HG02852 (cell line): ENCODE results near the gene TAF12.
"Not testable (repeated sequence)": the region's sequence is repeated elsewhere in the genome, so short reads cannot be mapped to it uniquely, and the experiment has no call there.

Experiments used
- ATAC-seq: cut with Tn5 transposase; IDR thresholded peaks from one replicate; pipeline ENCODE4 v1.9.1; 2021; ENCODE audit warnings: mild to moderate bottlenecking, moderate library complexity; ENCODE audit not compliant: unreplicated experiment

TAF12 gene

DNA sequence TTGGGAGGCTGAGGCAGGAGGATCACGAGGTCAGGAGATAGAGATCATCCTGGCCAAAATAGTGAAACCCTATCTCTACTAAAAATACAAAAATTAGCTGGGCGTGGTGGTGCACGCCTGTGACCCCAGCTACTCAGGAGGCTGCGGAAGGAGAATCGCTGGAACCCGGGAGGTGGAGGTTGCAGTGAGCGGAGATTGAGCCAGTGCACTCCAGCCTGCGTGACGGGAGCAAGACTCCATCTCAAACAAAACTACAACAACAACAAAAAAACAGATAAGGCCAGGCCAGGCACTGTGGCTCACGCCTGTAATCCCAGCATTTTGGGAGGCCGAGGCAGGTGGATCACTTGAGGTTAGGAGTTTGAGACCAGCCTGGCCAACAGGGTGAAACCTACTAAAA is 2.5 kb upstream of the TAF12 start:
- ATAC-seq = not testable (repeated sequence)

DNA sequence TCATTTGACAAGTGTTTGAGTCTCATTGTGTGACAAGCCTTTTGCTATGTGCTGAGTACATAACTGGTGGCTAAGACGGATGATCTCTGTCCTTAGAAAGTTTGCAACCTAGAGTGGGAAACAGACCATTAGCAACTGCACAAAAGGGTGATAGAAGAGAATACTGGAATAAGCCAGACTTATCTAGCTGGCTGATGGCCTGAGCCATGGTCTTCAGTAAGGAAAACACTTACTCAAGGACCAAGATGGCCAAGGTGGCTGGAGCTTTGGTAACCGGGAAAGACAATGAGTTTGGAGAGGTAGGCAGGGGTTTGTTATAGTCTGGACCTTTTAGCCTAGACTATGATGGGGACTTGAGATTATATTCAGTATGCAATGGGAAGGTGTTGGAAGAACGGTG is 1.6 kb upstream of the TAF12 start:
- no peak for ATAC-seq

DNA sequence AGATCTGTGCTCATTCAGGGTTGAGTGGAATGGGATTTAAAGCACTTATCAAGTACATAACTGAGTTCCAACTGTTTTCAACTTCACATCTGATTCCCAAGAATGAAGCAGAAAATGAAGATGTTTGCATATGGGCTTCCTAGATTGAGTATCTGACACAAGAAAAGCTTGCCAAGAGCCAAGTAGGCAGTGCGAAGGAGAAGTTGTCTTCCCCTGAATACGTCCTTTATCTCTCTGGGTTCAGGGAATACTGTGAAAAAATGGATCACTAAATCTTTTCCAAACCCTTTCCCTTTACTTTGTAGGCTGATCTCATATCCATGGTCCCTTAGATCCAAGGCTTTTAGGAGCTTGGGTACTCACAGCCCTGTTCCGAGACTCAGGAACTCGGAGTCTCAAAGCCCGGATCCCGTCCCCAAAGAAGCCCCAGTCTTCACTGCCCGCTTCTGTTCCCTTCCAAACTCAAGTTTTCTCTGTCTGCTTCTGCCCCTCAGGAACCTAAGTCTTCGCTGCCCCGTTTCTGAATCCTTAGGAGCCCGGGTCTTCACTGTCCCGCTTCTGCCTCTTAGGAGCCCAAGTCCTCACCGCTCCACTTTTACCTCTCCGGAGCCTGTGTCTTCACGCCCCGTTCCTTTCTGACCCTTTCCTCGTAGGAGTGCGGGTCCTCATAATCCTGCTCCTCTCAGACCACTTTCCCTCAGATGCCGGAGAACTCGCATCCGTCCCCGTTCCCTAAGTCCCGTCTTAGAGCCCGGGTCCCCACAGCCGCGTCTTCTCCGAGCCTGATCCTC is 616 bp downstream of the TAF12 start:
- ATAC-seq = no peak

DNA sequence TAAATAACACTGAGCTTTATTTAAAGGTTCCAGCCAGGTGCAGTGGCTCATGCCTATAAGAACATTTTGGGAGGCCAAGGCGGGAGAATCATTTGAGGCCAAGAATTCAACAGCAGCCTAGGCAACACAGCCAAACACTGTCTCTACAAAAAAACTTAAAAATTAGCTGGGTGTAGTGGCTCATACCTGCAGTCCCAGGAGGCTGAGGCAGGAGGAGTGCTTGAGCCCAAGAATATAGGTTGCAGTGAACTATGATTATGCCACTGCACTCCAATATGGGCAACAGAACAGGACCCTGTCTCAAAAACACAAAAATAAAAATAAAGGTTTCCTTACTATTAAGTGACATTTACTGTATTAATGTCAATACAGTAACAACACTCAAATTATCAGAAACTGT is 2.1 kb downstream of the TAF12 start:
- no peak for ATAC-seq

DNA sequence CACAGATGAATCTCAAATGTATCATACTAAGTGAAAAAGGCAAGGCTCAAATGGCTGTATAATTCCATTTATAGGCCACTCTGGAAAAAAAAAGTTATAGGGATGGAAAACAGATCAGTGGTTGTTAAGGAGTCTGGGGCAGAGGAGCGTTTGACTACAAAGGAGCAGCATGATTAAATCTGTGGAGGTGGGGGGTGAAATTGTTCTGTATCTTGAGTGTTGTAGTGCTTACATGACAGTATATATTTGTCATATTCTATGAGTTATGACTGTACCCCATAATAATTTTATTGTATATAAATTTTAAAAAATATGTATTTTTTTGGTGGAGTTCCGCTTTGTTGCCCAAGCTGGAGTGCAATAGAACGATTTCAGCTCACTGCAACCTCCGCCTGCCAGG is 10.3 kb downstream of the TAF12 start:
- ATAC-seq = no peak

DNA sequence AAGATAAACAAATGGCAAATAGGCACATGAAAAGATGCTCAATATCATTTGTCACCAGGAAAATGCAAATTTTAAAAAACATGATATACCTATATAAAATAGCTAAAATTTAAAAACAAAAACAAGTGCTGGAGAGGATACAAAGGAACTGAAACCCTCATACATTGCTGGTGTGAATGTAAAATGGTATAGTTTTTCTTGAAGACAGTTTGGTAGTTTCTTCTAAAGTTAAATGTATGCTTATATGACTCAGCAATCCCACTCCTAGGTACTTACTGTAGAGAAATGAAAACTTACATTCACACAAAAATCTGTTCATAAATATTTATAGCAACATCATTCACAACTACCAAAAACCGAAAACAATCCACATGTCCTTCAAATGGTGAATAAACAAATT is 11.2 kb downstream of the TAF12 start:
- ATAC-seq = no peak

GRCh38 chr1:28613175-28613574 is 29.7 kb downstream of the TAF12 start:
- ATAC-seq = no peak

DNA sequence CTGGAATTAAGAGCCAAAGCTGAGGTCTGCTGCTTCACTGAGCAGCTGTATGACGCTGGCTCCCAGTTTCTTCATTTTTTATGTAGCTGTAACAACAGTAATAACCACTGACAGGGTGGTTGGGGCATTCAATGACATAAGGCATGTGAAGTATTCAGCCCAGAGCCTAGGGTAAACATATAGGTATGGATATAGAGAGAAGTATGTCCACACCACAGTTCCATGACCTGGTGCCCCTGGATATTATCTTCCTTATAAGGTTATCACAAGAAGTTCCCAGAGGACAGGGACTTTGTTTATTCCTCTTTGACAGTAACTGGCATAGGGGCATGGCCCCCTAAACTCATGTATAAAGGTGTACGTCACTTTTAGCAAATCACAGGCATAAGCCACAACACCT is 36.1 kb downstream of the TAF12 start:
- ATAC-seq = no peak

DNA sequence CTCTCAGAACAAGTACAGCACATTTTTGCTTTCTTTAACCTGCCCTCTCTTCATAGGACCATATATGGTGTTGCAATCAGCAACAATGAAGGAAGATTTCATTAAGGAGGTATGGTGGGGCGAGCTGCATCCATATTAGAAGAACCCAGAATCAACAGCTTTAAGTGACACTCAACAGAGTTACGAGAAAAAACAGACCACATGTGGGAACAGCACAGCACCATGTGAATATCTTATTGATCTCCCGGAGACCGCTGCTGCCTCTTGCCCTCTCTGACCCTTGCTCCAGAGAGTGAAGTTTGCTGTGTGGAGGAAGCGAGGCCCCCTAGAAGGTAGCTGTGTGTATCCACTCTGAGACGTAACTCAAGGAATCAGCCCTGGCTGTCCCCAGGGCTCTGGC is 37.9 kb downstream of the TAF12 start:
- no peak for ATAC-seq

DNA sequence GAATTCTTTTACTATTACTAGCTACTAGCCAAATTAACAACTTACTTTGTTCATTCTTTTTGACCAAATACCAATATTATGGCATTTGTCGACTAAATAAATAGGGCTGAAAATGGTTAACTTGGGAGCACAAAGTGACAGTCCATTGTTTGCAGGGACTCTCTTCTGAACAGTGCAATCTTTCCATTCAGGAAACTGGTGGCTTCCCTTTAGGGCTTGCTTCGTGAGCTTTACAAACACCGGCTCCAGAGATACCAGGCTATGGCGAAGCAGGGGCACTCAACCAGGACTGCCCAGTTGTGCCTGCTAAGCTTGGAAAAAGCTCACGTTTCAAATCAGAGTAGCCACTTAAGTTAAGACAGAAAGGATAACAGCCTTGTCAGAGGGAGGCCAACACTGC is 38.5 kb downstream of the TAF12 start:
- ATAC-seq = no peak

DNA sequence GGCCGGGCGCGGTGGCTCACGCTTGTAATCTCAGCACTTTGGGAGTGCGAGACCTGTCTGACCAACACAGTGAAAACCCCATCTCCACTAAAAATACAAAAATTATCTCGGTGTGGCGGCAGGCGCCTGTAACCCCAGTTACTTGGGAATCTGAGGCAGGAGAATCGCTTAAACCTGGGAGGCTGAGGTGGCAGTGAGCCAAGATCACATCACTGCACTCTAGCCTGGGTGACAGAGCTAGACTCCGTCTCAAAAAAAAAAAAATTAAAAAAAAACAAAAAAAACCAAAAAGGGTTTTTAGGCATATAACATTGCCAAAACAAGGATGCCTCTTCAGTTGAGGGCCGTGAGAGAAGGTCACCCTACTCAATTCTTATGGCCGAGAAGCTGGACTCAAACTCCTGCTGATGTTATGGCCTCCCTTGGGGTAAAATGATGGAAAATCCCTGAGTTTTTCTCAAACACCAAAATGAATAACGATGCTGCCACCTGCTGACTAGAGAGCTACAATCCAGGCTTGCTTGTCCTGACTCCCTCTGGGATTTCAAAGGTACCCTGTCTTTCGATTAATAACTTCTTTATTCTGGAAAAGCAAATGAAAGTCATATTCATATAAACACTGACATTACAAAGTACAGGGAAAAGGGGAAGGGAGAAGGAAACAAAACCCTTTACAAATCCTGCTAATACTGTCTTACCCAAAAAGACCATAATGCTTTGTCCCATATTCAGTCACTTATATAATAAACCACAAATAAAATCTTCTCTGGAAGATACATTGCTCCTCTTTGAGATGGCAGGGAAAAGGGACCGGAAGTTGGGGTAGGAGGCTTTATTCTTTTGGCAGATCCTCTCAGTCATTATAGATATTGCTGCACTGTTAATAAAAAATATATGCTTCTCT is 40.1 kb downstream of the TAF12 start:
- no peak for ATAC-seq

GRCh38 chr1:28601696-28602095 is 41.2 kb downstream of the TAF12 start:
- ATAC-seq = no peak

DNA sequence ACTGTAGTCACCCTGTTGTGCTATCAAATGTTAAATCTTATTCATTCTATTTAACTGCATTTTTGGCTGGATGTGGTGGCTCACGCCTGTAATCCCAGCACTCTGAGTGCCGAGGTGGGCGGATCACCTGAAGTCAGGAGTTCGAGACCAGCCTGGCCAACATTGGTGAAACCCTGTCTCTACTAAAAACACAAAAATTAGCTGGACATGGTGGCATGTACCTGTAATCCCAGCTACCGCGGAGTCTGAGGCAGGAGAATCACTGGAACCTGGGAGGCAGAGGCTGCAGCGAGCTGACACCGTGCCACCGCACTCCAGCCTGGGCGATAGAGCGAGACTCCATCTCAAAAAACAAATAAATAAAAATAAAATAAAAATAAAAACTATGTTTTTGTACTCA is 46.6 kb downstream of the TAF12 start:
- ATAC-seq = not testable (repeated sequence)

GRCh38 chr1:28595412-28596191 is 47.3 kb downstream of the TAF12 start:
- ATAC-seq = no peak

GRCh38 chr1:28594686-28595411 is 48.0 kb downstream of the TAF12 start:
- not testable (repeated sequence) for ATAC-seq

DNA sequence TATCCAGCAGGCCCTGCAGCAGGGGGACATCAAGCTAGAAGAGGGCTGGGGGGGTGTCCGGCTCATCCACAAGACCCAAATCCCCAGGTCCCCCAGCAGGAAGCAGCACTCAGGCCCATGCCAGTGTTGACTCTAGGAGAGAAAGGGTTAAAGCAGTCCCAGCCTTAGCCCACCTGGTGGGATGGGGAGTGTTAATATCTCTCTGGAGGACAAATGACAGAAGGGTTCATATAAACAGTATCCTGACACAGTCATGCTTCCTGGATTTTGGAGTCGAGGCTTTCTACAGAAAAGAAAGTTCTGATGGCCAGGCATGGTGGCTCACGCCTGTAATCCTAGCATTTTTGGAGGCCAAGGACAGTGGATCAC is 48.9 kb downstream of the TAF12 start:
- not testable (repeated sequence) for ATAC-seq

GRCh38 chr1:28592321-28593071 is 50.4 kb downstream of the TAF12 start:
- no peak for ATAC-seq

DNA sequence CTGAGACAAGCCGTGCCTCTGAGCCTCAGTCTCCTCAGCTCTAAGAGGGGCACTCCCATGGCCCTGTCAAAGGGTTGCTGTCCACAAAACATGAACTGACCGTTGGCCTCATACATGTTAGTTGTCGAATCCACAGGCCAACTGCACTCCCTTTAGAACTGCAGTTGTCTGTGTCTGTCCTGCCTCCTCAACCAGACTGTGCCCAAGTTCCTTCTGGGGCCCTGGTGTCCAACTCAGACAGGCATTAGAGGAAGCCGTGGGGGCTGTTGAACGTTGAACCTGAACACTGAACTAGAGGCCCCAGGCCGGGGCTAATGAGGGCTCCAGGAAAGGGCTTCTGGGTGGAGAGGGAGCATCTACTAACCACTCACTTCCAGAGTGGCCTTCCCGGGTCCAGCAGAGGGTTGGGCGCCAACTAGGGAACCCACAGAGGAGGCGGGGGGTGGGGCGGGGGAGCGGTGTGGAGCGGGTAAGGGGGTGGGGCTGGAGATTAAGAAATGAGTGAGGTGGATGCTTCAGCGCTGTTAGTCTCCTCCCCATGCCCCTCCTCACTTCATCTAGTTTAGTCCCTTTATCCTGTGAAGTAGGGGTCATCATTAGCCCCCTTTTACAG is 51.1 kb downstream of the TAF12 start, which contains the start of gene RAB42:
Gene RAB42 (plus strand): TSS at position 558 of the 613 bp plus-strand sequence. CDS start 247 bp downstream, outside the sequence.
- ATAC-seq = no peak
